HS-5 (cell line): ENCODE measurements around the gene TRAM2.

Source experiments
- DNase-seq: peaks from one replicate; pipeline ENCODE4 v3.0.0-alpha.2; 2012; ENCODE audit warnings: low read depth

The TRAM2 gene

GRCh38 chr6:52595000-52595795 lies 18.3 kb upstream of the TRAM2 start:
- DNase-seq: no peak

- DNase-seq: no peak
Measured at GRCh38 chr6:52594221-52594620, 17.4 kb upstream of the TRAM2 start.

- DNase-seq: no peak
Measured at GRCh38 chr6:52591832-52592231, 15.0 kb upstream of the TRAM2 start.

- no peak for DNase-seq
Measured at GRCh38 chr6:52590152-52590891, 13.5 kb upstream of the TRAM2 start.

- DNase-seq: no peak
Measured at GRCh38 chr6:52588710-52589091, 11.8 kb upstream of the TRAM2 start.

DNA sequence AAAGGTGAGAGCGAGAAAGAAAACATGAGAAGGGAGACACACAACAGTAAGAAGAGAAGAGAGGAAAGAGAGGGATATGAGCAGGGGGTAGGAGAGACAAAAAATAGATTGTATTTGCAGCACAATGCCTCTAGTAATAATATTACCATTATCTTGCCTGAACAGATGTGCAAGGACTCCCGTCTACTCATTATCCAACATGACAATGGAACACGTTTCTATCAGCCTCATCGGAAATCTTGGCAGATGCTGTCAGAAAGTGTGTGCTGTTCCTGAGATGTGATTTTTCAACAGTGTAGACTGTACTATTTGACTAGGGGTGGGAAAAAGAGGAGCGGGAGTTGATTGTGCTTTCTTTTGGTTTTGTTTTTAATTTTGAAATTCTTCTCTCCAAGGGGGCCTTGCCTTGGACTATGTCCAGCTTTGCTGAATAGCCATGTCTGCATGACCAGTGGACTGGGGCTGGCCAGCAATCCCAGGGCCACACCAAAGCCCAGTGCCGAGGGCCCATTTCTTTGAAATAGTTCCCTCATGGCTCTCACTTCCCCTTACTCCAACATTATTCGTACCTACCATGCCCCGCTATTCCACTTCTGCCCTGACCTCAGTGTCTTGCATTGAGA lies 11.3 kb upstream of the TRAM2 start:
- DNase-seq: no peak

- no peak for DNase-seq
Measured at GRCh38 chr6:52587001-52587400, 10.1 kb upstream of the TRAM2 start.

DNA sequence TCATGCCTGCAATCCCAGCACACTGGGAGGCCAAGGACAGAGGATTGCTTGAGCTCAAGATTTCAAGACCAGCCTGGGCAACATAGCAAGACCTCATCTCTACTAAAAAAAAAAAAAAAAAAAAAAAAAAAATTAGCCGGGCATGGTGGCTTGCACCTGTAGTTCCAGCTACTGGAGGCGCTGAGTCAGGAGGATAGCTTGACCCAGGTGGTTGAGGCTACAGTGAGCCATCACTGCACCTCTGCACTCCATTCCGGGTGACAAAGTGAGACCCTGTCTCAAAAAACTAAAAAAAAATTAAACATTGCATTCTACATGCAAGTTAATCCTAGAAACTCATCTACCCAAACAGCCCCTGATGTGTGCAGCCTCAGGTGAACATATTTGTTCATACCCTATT lies 7.3 kb upstream of the TRAM2 start:
- DNase-seq: no peak

DNA sequence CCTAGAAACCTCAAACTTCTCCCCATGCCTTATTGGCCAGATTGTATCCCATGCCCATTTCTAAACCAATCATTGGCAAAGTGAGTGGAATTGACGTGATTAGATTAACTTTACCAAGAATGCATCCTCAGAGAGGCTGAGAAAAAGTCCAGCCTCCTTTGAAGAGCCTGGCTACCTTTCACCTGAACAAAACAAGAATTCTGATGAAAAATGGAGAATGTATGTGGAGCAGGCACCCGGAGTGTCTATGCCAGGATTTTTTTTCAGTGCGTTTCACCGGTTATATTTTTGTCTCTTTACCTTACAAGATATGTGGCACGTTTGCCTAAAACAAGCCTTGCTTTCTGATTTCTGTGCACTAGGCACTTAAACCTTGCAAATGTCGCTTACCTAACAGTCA lies 6.1 kb upstream of the TRAM2 start:
- DNase-seq: no peak

DNA sequence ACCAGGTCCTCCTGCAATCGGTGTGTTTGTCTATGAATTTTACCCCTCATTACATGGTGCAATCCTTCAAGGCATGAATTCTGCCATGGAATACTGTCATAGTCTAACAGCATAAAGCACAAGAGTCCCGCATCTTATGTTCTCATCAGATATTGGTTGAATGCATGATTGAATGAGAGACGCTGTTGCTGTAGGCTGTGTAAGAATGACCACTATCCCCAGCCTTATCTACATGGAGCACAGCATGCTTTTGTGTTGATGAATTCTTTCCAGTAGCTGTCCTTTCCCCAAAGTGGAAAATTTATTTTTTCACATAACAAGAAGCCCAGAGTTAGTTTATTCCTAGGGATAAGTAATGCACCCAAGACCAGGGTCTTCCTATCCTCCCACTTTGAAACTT lies 5.6 kb upstream of the TRAM2 start:
- DNase-seq: no peak

GRCh38 chr6:52580905-52581304 lies 4.0 kb upstream of the TRAM2 start:
- no peak for DNase-seq

DNA sequence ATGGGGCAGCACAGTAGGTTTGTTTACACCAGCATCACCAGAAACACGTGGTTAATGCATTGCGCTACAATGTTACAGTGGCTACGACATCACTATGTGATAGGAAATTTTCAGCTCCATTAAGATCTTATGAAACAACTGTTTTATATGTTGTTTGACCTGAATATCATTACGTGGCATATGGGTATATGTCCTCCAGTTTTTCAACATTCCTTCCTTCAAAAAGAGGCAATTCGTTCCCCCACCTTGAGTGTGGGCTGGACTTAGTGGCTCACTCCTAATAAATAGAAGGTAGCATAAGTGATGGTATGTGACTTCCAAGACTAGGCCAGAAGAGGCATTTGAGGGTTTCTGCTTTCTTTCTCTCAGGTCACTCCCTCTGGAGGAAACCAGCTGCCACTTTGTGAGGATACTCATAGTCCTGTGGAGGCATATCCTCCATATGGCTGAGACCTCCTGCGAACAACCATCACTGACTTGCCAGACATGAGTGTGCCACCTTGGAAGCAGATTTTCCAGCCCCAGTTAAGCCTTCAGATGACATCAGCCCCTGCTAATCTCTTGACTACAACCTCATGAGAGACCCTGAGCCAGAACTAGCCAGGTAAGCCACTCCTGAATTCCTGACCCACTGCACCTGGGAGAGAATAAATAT lies 2.3 kb upstream of the TRAM2 start:
- no peak for DNase-seq

DNA sequence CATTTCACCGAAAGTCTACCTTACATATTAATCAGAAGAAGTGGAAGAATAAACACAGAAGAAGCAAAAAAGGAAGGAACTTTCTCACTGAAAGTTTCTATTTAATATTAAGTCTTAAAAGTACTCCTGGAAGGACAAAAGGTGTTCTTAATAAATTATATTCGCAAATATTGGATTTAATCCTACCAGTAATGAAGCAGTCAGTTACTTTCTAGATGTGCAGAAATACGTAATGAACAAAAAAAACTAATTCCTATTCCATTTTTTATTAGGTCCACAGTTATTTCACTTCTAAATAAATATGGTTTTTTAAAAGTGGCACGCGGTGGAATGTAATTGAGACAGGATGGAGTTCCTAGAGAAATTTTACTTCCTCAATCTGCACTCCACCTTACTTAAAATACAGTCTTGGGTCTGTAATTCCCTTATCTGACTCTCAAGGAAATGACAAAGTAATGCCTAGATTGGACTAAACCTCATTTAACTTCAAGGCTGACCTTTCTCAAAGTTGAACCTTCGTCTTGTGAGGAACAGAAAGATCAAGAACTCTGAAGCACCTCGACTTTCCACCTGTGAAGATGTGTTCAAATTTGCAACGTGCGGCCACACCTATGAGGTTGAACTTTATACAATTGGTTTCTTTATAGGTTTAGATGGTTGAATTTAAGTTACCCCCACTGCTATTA lies 1.1 kb upstream of the TRAM2 start:
- DNase-seq: no peak

- no peak for DNase-seq
Measured at GRCh38 chr6:52576392-52577021, 353 bp downstream of the TRAM2 start.

DNA sequence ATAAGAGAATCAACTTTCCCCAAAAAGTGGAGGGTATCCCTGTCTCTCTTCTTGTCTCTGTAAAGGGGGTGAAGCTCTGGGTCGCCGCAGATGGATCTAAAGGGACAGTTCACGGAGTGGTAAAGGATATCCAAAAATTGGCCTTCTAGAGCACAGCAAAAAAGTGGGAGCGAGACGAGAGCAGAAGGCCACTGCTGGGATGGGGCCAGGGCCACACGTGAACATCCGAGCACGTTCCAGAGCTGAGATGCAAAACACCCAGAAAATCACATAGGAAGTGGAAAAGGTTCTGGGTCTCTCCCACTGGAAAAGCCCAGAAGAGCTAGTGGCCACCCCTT lies 837 bp downstream of the TRAM2 start:
- DNase-seq: no peak

DNA sequence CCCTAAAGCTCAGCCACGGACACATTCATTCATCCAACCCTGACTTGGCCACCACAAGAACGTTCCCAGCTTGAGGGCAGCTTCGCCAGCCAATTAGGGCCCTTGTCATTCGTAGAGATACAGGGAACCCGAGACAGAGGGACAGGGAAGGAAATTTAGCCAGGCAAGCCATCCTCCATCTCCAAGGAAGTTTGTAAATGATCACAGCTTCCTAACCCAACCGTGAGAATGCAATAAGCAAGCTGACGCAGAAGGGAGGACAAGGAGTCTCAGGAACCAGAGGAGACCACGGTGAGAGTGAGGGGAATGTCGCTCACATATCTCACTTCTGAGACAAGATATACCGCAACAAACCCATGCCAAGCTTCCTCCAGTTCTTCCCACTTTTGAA lies 1.4 kb downstream of the TRAM2 start:
- no peak for DNase-seq

DNA sequence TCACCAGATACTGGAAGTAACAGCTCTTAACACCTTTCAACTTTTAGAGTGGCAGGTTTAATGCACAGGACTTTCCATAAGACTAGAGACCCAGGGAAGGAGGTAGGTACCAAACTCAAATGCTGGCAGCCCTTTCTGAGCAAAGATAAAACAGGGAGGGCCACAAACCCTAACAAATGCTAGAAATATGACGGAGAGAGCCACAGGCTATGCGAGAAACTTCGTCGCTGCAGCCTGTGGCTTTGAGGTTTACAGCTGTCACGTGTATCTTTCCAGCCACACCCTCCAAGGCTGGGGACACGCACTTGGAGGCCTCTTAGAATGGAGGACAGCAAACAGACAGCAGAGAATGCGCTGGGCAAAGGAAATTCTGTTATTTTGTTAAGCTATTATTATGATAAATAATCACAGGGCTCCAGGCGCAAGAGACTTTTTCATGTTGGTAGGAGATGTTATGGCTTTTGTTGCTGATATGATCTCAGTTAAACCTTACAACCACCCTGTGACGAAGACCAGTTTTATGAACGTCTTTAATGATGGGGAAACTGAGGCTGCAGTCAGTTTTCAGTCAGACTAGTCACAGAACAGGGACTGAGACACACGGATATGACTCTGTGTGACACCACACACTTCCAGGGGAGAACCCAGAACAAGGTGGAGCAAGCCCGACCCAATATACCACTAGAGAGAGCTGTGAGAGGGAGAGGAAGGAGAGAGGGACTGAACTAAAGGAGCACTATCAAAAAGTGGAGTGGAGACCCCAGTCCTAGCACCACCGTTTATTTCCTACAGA lies 2.0 kb downstream of the TRAM2 start:
- DNase-seq: no peak

GRCh38 chr6:52573295-52573694 lies 3.6 kb downstream of the TRAM2 start:
- no peak for DNase-seq

DNA sequence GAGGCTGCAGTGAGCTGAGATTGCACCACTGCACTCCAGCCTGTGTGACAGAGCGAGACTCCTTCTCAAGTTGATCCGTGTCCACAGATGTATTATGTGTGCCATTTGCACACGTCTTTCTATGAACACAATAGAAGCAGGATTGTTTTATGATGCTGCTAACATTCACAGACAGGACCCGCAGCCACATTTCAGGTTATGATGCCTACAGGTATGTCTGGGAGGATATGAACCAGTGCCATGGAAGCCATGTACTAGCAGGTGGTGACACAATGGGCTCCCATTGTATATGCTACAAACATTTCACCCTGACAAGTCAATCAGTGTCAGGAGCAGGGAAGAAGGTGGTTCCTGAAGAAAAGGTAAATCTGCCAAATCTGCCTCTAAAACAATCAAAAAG lies 4.3 kb downstream of the TRAM2 start:
- DNase-seq: no peak

GRCh38 chr6:52571099-52571755 lies 5.6 kb downstream of the TRAM2 start:
- no peak for DNase-seq
